ENCODE data around the gene CENPH. TPM values are rescaled to one million over a fixed set of nuclear protein-coding genes. Genes with fewer than 3 reads are reported as not detected.
A peak's percentile ranks its signal among the peaks of the same experiment; 100 is the strongest.

CENPH gene
- total and polyA plus RNA-seq, 2 of the 13 experiments (the other 11 are each of a cell fraction or from before 2014, with no cell fraction given) = 11.2 to 28.8 TPM

- TF ChIP-seq, protein P1, sequence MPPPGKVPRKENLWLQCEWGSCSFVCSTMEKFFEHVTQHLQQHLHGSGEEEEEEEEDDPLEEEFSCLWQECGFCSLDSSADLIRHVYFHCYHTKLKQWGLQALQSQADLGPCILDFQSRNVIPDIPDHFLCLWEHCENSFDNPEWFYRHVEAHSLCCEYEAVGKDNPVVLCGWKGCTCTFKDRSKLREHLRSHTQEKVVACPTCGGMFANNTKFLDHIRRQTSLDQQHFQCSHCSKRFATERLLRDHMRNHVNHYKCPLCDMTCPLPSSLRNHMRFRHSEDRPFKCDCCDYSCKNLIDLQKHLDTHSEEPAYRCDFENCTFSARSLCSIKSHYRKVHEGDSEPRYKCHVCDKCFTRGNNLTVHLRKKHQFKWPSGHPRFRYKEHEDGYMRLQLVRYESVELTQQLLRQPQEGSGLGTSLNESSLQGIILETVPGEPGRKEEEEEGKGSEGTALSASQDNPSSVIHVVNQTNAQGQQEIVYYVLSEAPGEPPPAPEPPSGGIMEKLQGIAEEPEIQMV (CRISPR knock-in tag; IDR thresholded peaks at IDR 0.05; ENCODE audit: low read depth) = peak; percentile 69; the same call in 1 of the 2 replicates
- TF ChIP-seq ATF7-NPFF (CRISPR knock-in tag; IDR thresholded peaks at IDR 0.05; ENCODE audit: low read depth) (peak; percentile 85), TEAD2 (CRISPR knock-in tag; IDR thresholded peaks at IDR 0.05) (peak; percentile 62; the same call in 1 of the 2 replicates), HOXA3 (CRISPR knock-in tag; IDR thresholded peaks at IDR 0.05) (peak; percentile 79), KAT8 (CRISPR knock-in tag; IDR thresholded peaks at IDR 0.05) (peak; percentile 93), MED13 (CRISPR knock-in tag; IDR thresholded peaks at IDR 0.05) (no peak; the same call in 1 of the 2 replicates), NRL (CRISPR knock-in tag; IDR thresholded peaks at IDR 0.05; ENCODE audit: borderline replicate concordance) (no peak; the same call in 1 of the 2 replicates), ZBTB38 (CRISPR knock-in tag; IDR thresholded peaks at IDR 0.05) (peak; percentile 79), ZNF235 (CRISPR knock-in tag; IDR thresholded peaks at IDR 0.05; ENCODE audit: borderline replicate concordance) (0 out of 2 replicates have a peak, but pooled peaks have one; percentile 42), LCORL (IDR thresholded peaks at IDR 0.05) (no peak), LCORL (CRISPR knock-in tag; IDR thresholded peaks at IDR 0.05) (peak; percentile 15; the same call in 1 of the 2 replicates), ZHX1 (CRISPR knock-in tag; IDR thresholded peaks at IDR 0.05; ENCODE audit: low read depth) (no peak), PHF8 (CRISPR knock-in tag; IDR thresholded peaks at IDR 0.05) (peak; percentile 90), ZNF558 (CRISPR knock-in tag; IDR thresholded peaks at IDR 0.05; ENCODE audit: borderline replicate concordance) (peak; percentile 81; the same call in 1 of the 2 replicates), NONO (IDR thresholded peaks at IDR 0.05) (no peak), NONO (CRISPR knock-in tag; conservative IDR thresholded peaks at IDR 0.05) (peak; percentile 88), TMF1 (CRISPR knock-in tag; IDR thresholded peaks at IDR 0.05; ENCODE audit: low read depth) (peak; percentile 81)
- TF ChIP-seq, protein P2, sequence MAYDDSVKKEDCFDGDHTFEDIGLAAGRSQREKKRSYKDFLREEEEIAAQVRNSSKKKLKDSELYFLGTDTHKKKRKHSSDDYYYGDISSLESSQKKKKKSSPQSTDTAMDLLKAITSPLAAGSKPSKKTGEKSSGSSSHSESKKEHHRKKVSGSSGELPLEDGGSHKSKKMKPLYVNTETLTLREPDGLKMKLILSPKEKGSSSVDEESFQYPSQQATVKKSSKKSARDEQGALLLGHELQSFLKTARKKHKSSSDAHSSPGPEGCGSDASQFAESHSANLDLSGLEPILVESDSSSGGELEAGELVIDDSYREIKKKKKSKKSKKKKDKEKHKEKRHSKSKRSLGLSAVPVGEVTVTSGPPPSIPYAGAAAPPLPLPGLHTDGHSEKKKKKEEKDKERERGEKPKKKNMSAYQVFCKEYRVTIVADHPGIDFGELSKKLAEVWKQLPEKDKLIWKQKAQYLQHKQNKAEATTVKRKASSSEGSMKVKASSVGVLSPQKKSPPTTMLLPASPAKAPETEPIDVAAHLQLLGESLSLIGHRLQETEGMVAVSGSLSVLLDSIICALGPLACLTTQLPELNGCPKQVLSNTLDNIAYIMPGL (CRISPR knock-in tag; IDR thresholded peaks at IDR 0.05; ENCODE audit: borderline replicate concordance in 1 of 2, low read depth in 1 of 2) = peak in 1 of 2 experiments; percentile 77; a peak in 2 of 4 replicates
These were observed at the start of gene CENPH (continued) for GRCh38 chr5:69189162-69190086.

Measured in HepG2 (cell line).